Measurements from ENCODE around the gene BCAP29.

DNA sequence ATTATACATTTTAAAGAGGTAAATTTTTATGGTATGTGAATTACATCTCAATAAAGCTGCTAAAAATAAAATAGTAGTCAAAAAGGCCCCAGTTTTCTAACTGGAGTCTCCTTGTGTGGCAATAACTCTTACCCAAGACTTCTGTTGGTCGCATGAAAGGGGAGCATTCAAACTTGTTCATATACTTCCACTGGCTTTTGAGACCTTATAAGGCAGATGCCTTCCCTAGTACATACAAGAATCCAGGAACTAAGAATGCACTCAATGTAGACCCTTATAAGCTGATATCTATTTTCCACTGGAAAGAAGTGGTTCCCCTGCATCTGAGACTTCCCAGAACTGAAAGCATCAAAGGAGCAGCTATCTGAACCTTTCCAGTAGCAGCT, 13.0 kb downstream of the BCAP29 start:
- TF ChIP-seq, protein P1, sequence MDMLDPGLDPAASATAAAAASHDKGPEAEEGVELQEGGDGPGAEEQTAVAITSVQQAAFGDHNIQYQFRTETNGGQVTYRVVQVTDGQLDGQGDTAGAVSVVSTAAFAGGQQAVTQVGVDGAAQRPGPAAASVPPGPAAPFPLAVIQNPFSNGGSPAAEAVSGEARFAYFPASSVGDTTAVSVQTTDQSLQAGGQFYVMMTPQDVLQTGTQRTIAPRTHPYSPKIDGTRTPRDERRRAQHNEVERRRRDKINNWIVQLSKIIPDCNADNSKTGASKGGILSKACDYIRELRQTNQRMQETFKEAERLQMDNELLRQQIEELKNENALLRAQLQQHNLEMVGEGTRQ (IDR thresholded peaks at IDR 0.05; ENCODE audit: low read length) = no peak
- no peak for TF ChIP-seq TBP (IDR thresholded peaks at IDR 0.05; ENCODE audit: low read depth, low read length)
- no peak for TF ChIP-seq CREB1 (IDR thresholded peaks at IDR 0.05)
- TF ChIP-seq HDAC6 (IDR thresholded peaks at IDR 0.05; ENCODE audit: low read depth, low read length) = no peak
- no peak for TF ChIP-seq MAX (IDR thresholded peaks at IDR 0.05)
- TF ChIP-seq CEBPB (IDR thresholded peaks at IDR 0.05; ENCODE audit: low read depth, low read length) = no peak
- no peak for TF ChIP-seq KDM1A (IDR thresholded peaks at IDR 0.05; ENCODE audit: borderline replicate concordance, low read length)
- no peak for TF ChIP-seq SUZ12 (IDR thresholded peaks at IDR 0.05; ENCODE audit: low read length)

Measured in H1 (cell line).